ENCODE measurements around the gene SPATA31D1.

GRCh38 chr9:81979196-81979595 is 9.4 kb upstream of the SPATA31D1 start:
- TF ChIP-seq CTCF (conservative IDR thresholded peaks at IDR 0.05 in 1 of 2, IDR thresholded peaks at IDR 0.05 in 1 of 2; ENCODE audit: low read depth in 1 of 2, low read length in 2 of 2), result no peak
- TF ChIP-seq EZH2 (IDR thresholded peaks at IDR 0.05; ENCODE audit: low read length, missing control alignments), result no peak

Data from fibroblast of lung (primary cell).